PC-3 (cell line): ENCODE measurements around the gene TLX3.

Experiments
- CTCF ChIP-seq: fragments of 300-600 bp; sonication (generic); conservative IDR thresholded peaks from 2 replicates; pipeline ENCODE4 v1.5.1; 2017; ENCODE audit warnings: antibody characterized with exemption, low read depth, mild to moderate bottlenecking, low read length
- EZH2 ChIP-seq: fragments of 300-600 bp; sonication (generic); IDR thresholded peaks from one replicate; pipeline ENCODE4 v1.6.1; 2017; ENCODE audit warnings: antibody characterized with exemption, mild to moderate bottlenecking, low read length; ENCODE audit not compliant: unreplicated experiment
- EZH2phosphoT487 ChIP-seq: fragments of 300-600 bp; sonication (generic); IDR thresholded peaks from 2 replicates; pipeline ENCODE4 v1.6.1; 2018; ENCODE audit warnings: mild to moderate bottlenecking, antibody characterized with exemption, low read length, borderline replicate concordance

- TF ChIP-seq EZH2, result no peak
- TF ChIP-seq CTCF, result no peak
- TF ChIP-seq EZH2phosphoT487, result no peak
These were observed 21.0 kb downstream of the TLX3 start for GRCh38 chr5:171330021-171330420.
